BLaER1 (cell line): ENCODE results near the gene CACNA1H.
"Not testable (repeated sequence)": the region's sequence is repeated elsewhere in the genome, so short reads cannot be mapped to it uniquely, and the experiment has no call there.

Source experiments
- H3K27ac ChIP-seq: shearing (Covaris generic); formaldehyde crosslinking; 2 replicates; pipeline ENCODE4 v1.8.1; 2022
- H3K27me3 ChIP-seq: shearing (Covaris generic); formaldehyde crosslinking; 2 replicates; pipeline ENCODE4 v1.8.1; 2022
- H3K36me3 ChIP-seq: shearing (Covaris generic); formaldehyde crosslinking; 2 replicates; pipeline ENCODE4 v1.8.1; 2022
- H3K4me1 ChIP-seq: shearing (Covaris generic); formaldehyde crosslinking; 2 replicates; pipeline ENCODE4 v1.8.1; 2022
- H3K4me2 ChIP-seq: shearing (Covaris generic); formaldehyde crosslinking; 2 replicates; pipeline ENCODE4 v1.8.1; 2022
- H3K4me3 ChIP-seq: shearing (Covaris generic); formaldehyde crosslinking; 2 replicates; pipeline ENCODE4 v1.8.1; 2022
- H3K9ac ChIP-seq: shearing (Covaris generic); formaldehyde crosslinking; 2 replicates; pipeline ENCODE4 v1.8.1; 2022
- H3K9me3 ChIP-seq: shearing (Covaris generic); formaldehyde crosslinking; 2 replicates; pipeline ENCODE4 v1.8.1; 2022
- H4K20me1 ChIP-seq: shearing (Covaris generic); formaldehyde crosslinking; 2 replicates; pipeline ENCODE4 v1.8.1; 2022
- Cebpa-rat ChIP-seq: shearing (Covaris generic); IDR thresholded peaks from 2 replicates; pipeline ENCODE4 v1.8.1; 2022

Gene CACNA1H

GRCh38 chr16:1177750-1178149, 24.8 kb downstream of the CACNA1H start:
- Histone ChIP-seq H3K4me1 (peaks cover 46% of the 10 kb centered on the region), H3K36me3 (no peaks in the 10 kb centered on the region), H3K27ac (no peak overlapping the region), H3K9me3 (no peaks in the 10 kb centered on the region), H3K4me3 (no peak overlapping the region), H4K20me1 (peaks cover 94% of the 10 kb centered on the region), H3K9ac (no peak overlapping the region), H3K4me2 (no peak overlapping the region), H3K27me3 (no peaks in the 10 kb centered on the region)
- TF ChIP-seq Cebpa-rat: no peak

GRCh38 chr16:1178295-1178910, 25.5 kb downstream of the CACNA1H start:
- peaks cover 94% of the 10 kb centered on the region for H4K20me1 ChIP-seq
- H3K27ac ChIP-seq: no peak overlapping the region
- no peak overlapping the region for H3K4me3 ChIP-seq
- no peak overlapping the region for H3K9ac ChIP-seq
- no peaks in the 10 kb centered on the region for H3K36me3 ChIP-seq
- no peaks in the 10 kb centered on the region for H3K27me3 ChIP-seq
- H3K9me3 ChIP-seq: no peaks in the 10 kb centered on the region
- no peak for TF ChIP-seq Cebpa-rat
- H3K4me2 ChIP-seq: peak overlapping the region; percentile 19
- peaks cover 53% of the 10 kb centered on the region for H3K4me1 ChIP-seq

- H3K9me3 ChIP-seq: no peaks in the 10 kb centered on the region
- TF ChIP-seq Cebpa-rat: no peak
- no peak overlapping the region for H3K4me3 ChIP-seq
- no peak overlapping the region for H3K27ac ChIP-seq
- H3K9ac ChIP-seq: peak overlapping the region; percentile 35; the same call in 1 of the 2 replicates
- H3K4me1 ChIP-seq: peaks cover 64% of the 10 kb centered on the region
- peaks cover 8% of the 10 kb centered on the region; the same call in 1 of the 2 replicates for H3K36me3 ChIP-seq
- no peaks in the 10 kb centered on the region for H3K27me3 ChIP-seq
- H4K20me1 ChIP-seq: peaks cover 94% of the 10 kb centered on the region
- peak overlapping the region; percentile 98 for H3K4me2 ChIP-seq
Observed at GRCh38 chr16:1180549-1181403, 27.9 kb downstream of the CACNA1H start.

GRCh38 chr16:1181404-1182315, 28.8 kb downstream of the CACNA1H start:
- H3K9ac ChIP-seq: no peak overlapping the region
- TF ChIP-seq Cebpa-rat: no peak
- H4K20me1 ChIP-seq: peaks cover 94% of the 10 kb centered on the region
- peaks cover 56% of the 10 kb centered on the region for H3K4me1 ChIP-seq
- no peaks in the 10 kb centered on the region for H3K9me3 ChIP-seq
- H3K4me3 ChIP-seq: peak overlapping the region; percentile 52; the same call in 1 of the 2 replicates
- H3K4me2 ChIP-seq: peak overlapping the region; percentile 98
- no peaks in the 10 kb centered on the region for H3K27me3 ChIP-seq
- H3K27ac ChIP-seq: no peak overlapping the region
- H3K36me3 ChIP-seq: peaks cover 8% of the 10 kb centered on the region; the same call in 1 of the 2 replicates

GRCh38 chr16:1182316-1182671, 29.4 kb downstream of the CACNA1H start:
- no peaks in the 10 kb centered on the region for H3K27me3 ChIP-seq
- H3K9me3 ChIP-seq: no peaks in the 10 kb centered on the region
- H3K9ac ChIP-seq: no peak overlapping the region
- peaks cover 94% of the 10 kb centered on the region for H4K20me1 ChIP-seq
- peak overlapping the region; percentile 52 for H3K4me3 ChIP-seq
- peaks cover 8% of the 10 kb centered on the region; the same call in 1 of the 2 replicates for H3K36me3 ChIP-seq
- peak overlapping the region; percentile 53; the same call in 1 of the 2 replicates for H3K27ac ChIP-seq
- no peak for TF ChIP-seq Cebpa-rat
- H3K4me1 ChIP-seq: peaks cover 62% of the 10 kb centered on the region
- H3K4me2 ChIP-seq: peak overlapping the region; percentile 98

- H3K4me2 ChIP-seq: peak overlapping the region; percentile 98
- peaks cover 71% of the 10 kb centered on the region for H3K4me1 ChIP-seq
- no peak for TF ChIP-seq Cebpa-rat
- no peaks in the 10 kb centered on the region for H3K9me3 ChIP-seq
- 0 out of 2 replicates have a peak, but pooled peaks cover 6% of the 10 kb centered on the region for H3K27me3 ChIP-seq
- H3K4me3 ChIP-seq: peak overlapping the region; percentile 52
- H3K27ac ChIP-seq: peak overlapping the region; percentile 53; the same call in 1 of the 2 replicates
- peaks cover 98% of the 10 kb centered on the region for H4K20me1 ChIP-seq
- no peak overlapping the region; the same call in 1 of the 2 replicates for H3K9ac ChIP-seq
- peaks cover 8% of the 10 kb centered on the region; the same call in 1 of the 2 replicates for H3K36me3 ChIP-seq
Observed at GRCh38 chr16:1182950-1183907, 30.3 kb downstream of the CACNA1H start.

GRCh38 chr16:1184156-1184868, 31.4 kb downstream of the CACNA1H start:
- H3K4me2 ChIP-seq: peak overlapping the region; percentile 98
- H3K36me3 ChIP-seq: peaks cover 8% of the 10 kb centered on the region; the same call in 1 of the 2 replicates
- TF ChIP-seq Cebpa-rat: no peak
- no peak overlapping the region for H3K27ac ChIP-seq
- no peak overlapping the region for H3K4me3 ChIP-seq
- 0 out of 2 replicates have a peak, but pooled peaks cover 6% of the 10 kb centered on the region for H3K27me3 ChIP-seq
- H4K20me1 ChIP-seq: peaks cover 98% of the 10 kb centered on the region
- peaks cover 71% of the 10 kb centered on the region for H3K4me1 ChIP-seq
- no peak overlapping the region for H3K9ac ChIP-seq
- H3K9me3 ChIP-seq: no peaks in the 10 kb centered on the region

- no peak for TF ChIP-seq Cebpa-rat
- H3K4me3 ChIP-seq: no peak overlapping the region
- H3K4me1 ChIP-seq: peaks cover 78% of the 10 kb centered on the region
- no peaks in the 10 kb centered on the region for H3K9me3 ChIP-seq
- 0 out of 2 replicates have a peak, but pooled peaks cover 6% of the 10 kb centered on the region for H3K27me3 ChIP-seq
- H3K27ac ChIP-seq: no peak overlapping the region
- peaks cover 8% of the 10 kb centered on the region; the same call in 1 of the 2 replicates for H3K36me3 ChIP-seq
- no peak overlapping the region for H3K9ac ChIP-seq
- no peak overlapping the region; the same call in 1 of the 2 replicates for H3K4me2 ChIP-seq
- peaks cover 98% of the 10 kb centered on the region for H4K20me1 ChIP-seq
Observed at GRCh38 chr16:1184980-1185379, 32.1 kb downstream of the CACNA1H start.

- H3K9ac ChIP-seq, H3K4me3 ChIP-seq, H3K36me3 ChIP-seq, H3K4me2 ChIP-seq, H3K27ac ChIP-seq, H3K27me3 ChIP-seq, H3K9me3 ChIP-seq: not testable (repeated sequence)
- Histone ChIP-seq H4K20me1 (peaks cover 98% of the 10 kb centered on the region), H3K4me1 (peaks cover 83% of the 10 kb centered on the region)
Observed at GRCh38 chr16:1185460-1186207, 32.7 kb downstream of the CACNA1H start.
